ENCODE results near the gene PRICKLE2. TPM values are rescaled to one million over a fixed set of nuclear protein-coding genes. Genes with fewer than 3 reads are reported as not detected.

The PRICKLE2 gene
- total and polyA plus RNA-seq, 2 donors (not counting 3 experiments of a cell fraction or from before 2014, with no cell fraction given) = 3.0 to 7.1 TPM

DNA sequence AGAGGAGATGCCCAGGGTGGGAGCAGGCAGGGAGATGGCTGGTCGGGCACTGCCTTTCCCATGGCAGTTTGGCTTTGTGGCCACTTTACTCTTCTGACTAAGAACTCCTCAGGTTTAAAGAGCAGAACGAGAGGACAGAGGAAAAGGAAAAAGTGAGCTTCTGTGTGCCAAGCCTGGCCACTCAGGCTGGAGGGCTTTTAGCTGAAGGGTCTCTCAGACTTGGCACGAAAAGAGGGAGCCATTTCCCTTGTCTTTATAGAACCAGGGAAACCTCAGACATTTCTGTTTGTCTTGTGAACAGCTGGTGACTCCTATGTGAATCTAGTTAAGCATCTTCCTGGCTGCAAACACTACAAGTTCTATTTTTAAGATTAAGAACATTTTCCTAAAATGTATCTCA lies 178.7 kb downstream of the PRICKLE2 start:
- DNase-seq (ENCODE audit: low read depth, low spot score) (no peak), FAIRE-seq (no peak)
- H3K79me2 ChIP-seq (ENCODE audit: control insufficient read depth, insufficient read depth, low read length) = no peaks in the 10 kb centered on the region
- H4K20me1 ChIP-seq (replicated peaks; ENCODE audit: control insufficient read depth, extremely low read depth, insufficient read depth, low read length) = no peaks in the 10 kb centered on the region
- H3K27me3 ChIP-seq (ENCODE audit: control insufficient read depth in 2 of 2, insufficient read depth in 2 of 2, low read length in 2 of 2) = peaks cover 7 to 12% of the 10 kb centered on the region in 2 experiments
- ChIA-PET POLR2A (no interaction called here), CTCF (no interaction called here)
- H3K4me1 ChIP-seq (ENCODE audit: control insufficient read depth, extremely low read depth, insufficient read depth, low read length) = no peaks in the 10 kb centered on the region
- no peak overlapping the region for H3K27ac ChIP-seq (ENCODE audit: insufficient read depth, low read depth, low read length)
- no peak overlapping the region for H3K9ac ChIP-seq (replicated peaks; ENCODE audit: extremely low read depth, insufficient read depth, low read length)
- no peak overlapping the region for H2AFZ ChIP-seq (ENCODE audit: low read depth, low read length)
- TF ChIP-seq MYC (IDR thresholded peaks at IDR 0.05; ENCODE audit: low read depth, low read length) (no peak), POLR2A (IDR thresholded peaks at IDR 0.05; ENCODE audit: low read depth, low read length) (no peak), GATA2 (IDR thresholded peaks at IDR 0.05; ENCODE audit: insufficient read depth, insufficient read length, low read depth, low read length) (no peak), EZH2 (IDR thresholded peaks at IDR 0.05; ENCODE audit: borderline replicate concordance, low read depth, low read length, severe bottlenecking) (no peak)
- TF ChIP-seq, protein P1, sequence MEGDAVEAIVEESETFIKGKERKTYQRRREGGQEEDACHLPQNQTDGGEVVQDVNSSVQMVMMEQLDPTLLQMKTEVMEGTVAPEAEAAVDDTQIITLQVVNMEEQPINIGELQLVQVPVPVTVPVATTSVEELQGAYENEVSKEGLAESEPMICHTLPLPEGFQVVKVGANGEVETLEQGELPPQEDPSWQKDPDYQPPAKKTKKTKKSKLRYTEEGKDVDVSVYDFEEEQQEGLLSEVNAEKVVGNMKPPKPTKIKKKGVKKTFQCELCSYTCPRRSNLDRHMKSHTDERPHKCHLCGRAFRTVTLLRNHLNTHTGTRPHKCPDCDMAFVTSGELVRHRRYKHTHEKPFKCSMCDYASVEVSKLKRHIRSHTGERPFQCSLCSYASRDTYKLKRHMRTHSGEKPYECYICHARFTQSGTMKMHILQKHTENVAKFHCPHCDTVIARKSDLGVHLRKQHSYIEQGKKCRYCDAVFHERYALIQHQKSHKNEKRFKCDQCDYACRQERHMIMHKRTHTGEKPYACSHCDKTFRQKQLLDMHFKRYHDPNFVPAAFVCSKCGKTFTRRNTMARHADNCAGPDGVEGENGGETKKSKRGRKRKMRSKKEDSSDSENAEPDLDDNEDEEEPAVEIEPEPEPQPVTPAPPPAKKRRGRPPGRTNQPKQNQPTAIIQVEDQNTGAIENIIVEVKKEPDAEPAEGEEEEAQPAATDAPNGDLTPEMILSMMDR (IDR thresholded peaks at IDR 0.05; ENCODE audit: extremely low read depth in 1 of 2, insufficient read depth in 1 of 2, low read depth in 1 of 2, low read length in 2 of 2) = no peak
- no peak overlapping the region for H3K4me2 ChIP-seq (ENCODE audit: insufficient read depth, low read length)
- dilution Hi-C loops (cut with MboI; ENCODE audit: extremely low pct_ligation_motif_present, low sequenced_read_pairs) (loop anchor here (25.0 kb wide), 1 partner anchor 416 kb away; no protein-coding TSS in a partner anchor), intact Hi-C loops (cut with micrococcal nuclease) (no loop called here)
- H3K9me1 ChIP-seq (replicated peaks; ENCODE audit: control insufficient read depth, extremely low read depth, insufficient read depth, low read length) = no peaks in the 10 kb centered on the region
- H3K4me3 ChIP-seq (replicated peaks in 1 of 3; ENCODE audit: insufficient read depth in 1 of 3, low read depth in 1 of 3, low read length in 3 of 3) = no peak overlapping the region
- no peaks in the 10 kb centered on the region for H3K36me3 ChIP-seq (ENCODE audit: control insufficient read depth in 2 of 2, extremely low read depth in 1 of 2, insufficient read depth in 2 of 2, low read length in 2 of 2)
- H3K9me3 ChIP-seq (replicated peaks; ENCODE audit: control insufficient read depth, insufficient read depth, low read length) = no peaks in the 10 kb centered on the region
- no TSS peak for BruUV-seq (replicated peaks)

- no peaks in the 10 kb centered on the region for H3K36me3 ChIP-seq (ENCODE audit: control insufficient read depth in 2 of 2, extremely low read depth in 1 of 2, insufficient read depth in 2 of 2, low read length in 2 of 2)
- no peaks in the 10 kb centered on the region for H3K9me1 ChIP-seq (replicated peaks; ENCODE audit: control insufficient read depth, extremely low read depth, insufficient read depth, low read length)
- H3K27ac ChIP-seq (ENCODE audit: insufficient read depth, low read depth, low read length) = no peak overlapping the region
- no peak for DNase-seq (ENCODE audit: low read depth, low spot score)
- H3K4me2 ChIP-seq (ENCODE audit: insufficient read depth, low read length) = no peak overlapping the region
- no peak for TF ChIP-seq POLR2AphosphoS5 (IDR thresholded peaks at IDR 0.05; ENCODE audit: insufficient read depth, low read depth, low read length)
- TF ChIP-seq EZH2 (IDR thresholded peaks at IDR 0.05; ENCODE audit: borderline replicate concordance, low read depth, low read length, severe bottlenecking) = no peak
- no peak for TF ChIP-seq JUN (IDR thresholded peaks at IDR 0.05; ENCODE audit: borderline replicate concordance, insufficient read depth, insufficient read length, low read depth)
- TF ChIP-seq, protein P1 (IDR thresholded peaks at IDR 0.05; ENCODE audit: extremely low read depth in 1 of 2, insufficient read depth in 1 of 2, low read depth in 1 of 2, low read length in 2 of 2) = no peak
- no peak for TF ChIP-seq MYC (IDR thresholded peaks at IDR 0.05; ENCODE audit: low read depth, low read length)
- no peak for TF ChIP-seq GATA2 (IDR thresholded peaks at IDR 0.05; ENCODE audit: insufficient read depth, insufficient read length, low read depth, low read length)
- TF ChIP-seq POLR2A (IDR thresholded peaks at IDR 0.05; ENCODE audit: low read depth, low read length) = no peak
- no peak for TF ChIP-seq FOS (IDR thresholded peaks at IDR 0.05; ENCODE audit: borderline replicate concordance, insufficient read depth, low read length)
- TF ChIP-seq MAX (IDR thresholded peaks at IDR 0.05; ENCODE audit: insufficient read depth, insufficient read length) = no peak
- no peak overlapping the region for H3K4me3 ChIP-seq (replicated peaks in 1 of 3; ENCODE audit: insufficient read depth in 1 of 3, low read depth in 1 of 3, low read length in 3 of 3)
- no peaks in the 10 kb centered on the region for H4K20me1 ChIP-seq (replicated peaks; ENCODE audit: control insufficient read depth, extremely low read depth, insufficient read depth, low read length)
- H3K9me3 ChIP-seq (replicated peaks; ENCODE audit: control insufficient read depth, insufficient read depth, low read length) = no peaks in the 10 kb centered on the region
- intact Hi-C loops (cut with micrococcal nuclease) (no loop called here), dilution Hi-C loops (cut with MboI; ENCODE audit: extremely low pct_ligation_motif_present, low sequenced_read_pairs) (loop anchor here (25.0 kb wide), 1 partner anchor 419 kb away; no protein-coding TSS in a partner anchor)
- POLR2A ChIA-PET = no interaction called here
- H3K9ac ChIP-seq (replicated peaks; ENCODE audit: extremely low read depth, insufficient read depth, low read length) = no peak overlapping the region
- H3K27me3 ChIP-seq (ENCODE audit: control insufficient read depth in 2 of 2, insufficient read depth in 2 of 2, low read length in 2 of 2) = peaks cover 21 to 22% of the 10 kb centered on the region in 2 experiments
- CTCF ChIA-PET = interaction anchor here (1.5 kb wide), 1 partner anchor 181 kb away, joined by 3 read pairs; no protein-coding TSS in a partner anchor
- H2AFZ ChIP-seq (ENCODE audit: low read depth, low read length) = no peak overlapping the region
- BruUV-seq (replicated peaks) = no TSS peak
- no peaks in the 10 kb centered on the region for H3K4me1 ChIP-seq (ENCODE audit: control insufficient read depth, extremely low read depth, insufficient read depth, low read length)
- H3K79me2 ChIP-seq (ENCODE audit: control insufficient read depth, insufficient read depth, low read length) = no peaks in the 10 kb centered on the region
- FAIRE-seq = no peak
Measured at GRCh38 chr3:64042952-64043351, 182.3 kb downstream of the PRICKLE2 start.
